ENCODE data around the gene LILRB4. TPM values are rescaled to one million over a fixed set of nuclear protein-coding genes. Genes with fewer than 3 reads are reported as not detected.
"Not testable (repeated sequence)": the region's sequence is repeated elsewhere in the genome, so short reads cannot be mapped to it uniquely, and the experiment has no call there.

The LILRB4 gene
- total RNA-seq, 2 donors from 2014 or later, result not detected

DNA sequence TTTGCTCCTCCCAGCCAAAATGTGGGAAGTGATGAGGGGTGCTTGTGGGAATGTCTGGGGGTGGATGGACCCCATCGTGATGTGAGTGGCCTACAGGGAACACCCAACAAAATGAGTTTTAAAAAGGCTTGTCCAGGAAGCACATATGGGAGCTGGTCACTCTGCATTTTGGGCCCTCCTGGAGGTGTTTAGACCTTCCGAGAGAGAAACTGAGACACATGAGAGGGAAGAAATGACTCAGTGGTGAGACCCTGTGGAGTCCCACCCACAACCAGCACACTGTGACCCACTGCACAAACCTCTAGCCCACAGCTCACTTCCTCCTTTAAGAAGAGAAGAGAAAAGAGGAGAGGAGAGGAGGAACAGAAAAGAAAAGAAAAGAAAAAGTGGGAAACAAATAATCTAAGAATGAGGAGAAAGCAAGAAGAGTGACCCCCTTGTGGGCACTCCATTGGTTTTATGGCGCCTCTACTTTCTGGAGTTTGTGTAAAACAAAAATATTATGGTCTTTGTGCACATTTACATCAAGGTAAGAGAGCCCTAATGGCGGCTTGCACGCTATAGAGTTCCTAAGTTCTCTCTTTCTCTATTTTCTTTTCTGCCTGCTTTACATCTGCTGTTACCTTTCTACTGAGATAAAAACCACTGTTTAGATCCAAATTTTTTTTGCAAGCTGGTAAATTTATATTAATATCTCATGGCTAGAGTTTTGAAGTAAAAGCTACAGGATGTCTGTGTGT lies 45.8 kb upstream of the LILRB4 start:
- Mint-ChIP-seq H3K4me3 (no peak overlapping the region), H3K4me1 (no peaks in the 10 kb centered on the region), H3K36me3 (ENCODE audit: low read depth) (no peaks in the 10 kb centered on the region), H3K27ac (no peak overlapping the region), H3K9me3 (peaks cover 79% of the 10 kb centered on the region), H3K27me3 (ENCODE audit: insufficient read depth) (no peaks in the 10 kb centered on the region)
- no peaks in the 10 kb centered on the region for H3K36me3 ChIP-seq (ENCODE audit: control insufficient read depth, insufficient read depth, low read length)
- DNase-seq, result no peak
- H3K4me3 ChIP-seq (ENCODE audit: low read length), result no peak overlapping the region
- H3K4me1 ChIP-seq (ENCODE audit: control insufficient read depth, insufficient read depth, low read length), result no peaks in the 10 kb centered on the region
- TF ChIP-seq, protein P1, sequence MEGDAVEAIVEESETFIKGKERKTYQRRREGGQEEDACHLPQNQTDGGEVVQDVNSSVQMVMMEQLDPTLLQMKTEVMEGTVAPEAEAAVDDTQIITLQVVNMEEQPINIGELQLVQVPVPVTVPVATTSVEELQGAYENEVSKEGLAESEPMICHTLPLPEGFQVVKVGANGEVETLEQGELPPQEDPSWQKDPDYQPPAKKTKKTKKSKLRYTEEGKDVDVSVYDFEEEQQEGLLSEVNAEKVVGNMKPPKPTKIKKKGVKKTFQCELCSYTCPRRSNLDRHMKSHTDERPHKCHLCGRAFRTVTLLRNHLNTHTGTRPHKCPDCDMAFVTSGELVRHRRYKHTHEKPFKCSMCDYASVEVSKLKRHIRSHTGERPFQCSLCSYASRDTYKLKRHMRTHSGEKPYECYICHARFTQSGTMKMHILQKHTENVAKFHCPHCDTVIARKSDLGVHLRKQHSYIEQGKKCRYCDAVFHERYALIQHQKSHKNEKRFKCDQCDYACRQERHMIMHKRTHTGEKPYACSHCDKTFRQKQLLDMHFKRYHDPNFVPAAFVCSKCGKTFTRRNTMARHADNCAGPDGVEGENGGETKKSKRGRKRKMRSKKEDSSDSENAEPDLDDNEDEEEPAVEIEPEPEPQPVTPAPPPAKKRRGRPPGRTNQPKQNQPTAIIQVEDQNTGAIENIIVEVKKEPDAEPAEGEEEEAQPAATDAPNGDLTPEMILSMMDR (conservative IDR thresholded peaks at IDR 0.05), result no peak
- H3K9ac ChIP-seq (ENCODE audit: extremely low read depth, low read length, poor library complexity, severe bottlenecking), result no peak overlapping the region
- H3K9me3 ChIP-seq (ENCODE audit: control insufficient read depth, low read length), result peaks cover 74% of the 10 kb centered on the region
- WGBS, 2 experiments (ENCODE audit: insufficient coverage in 1 of 2, insufficient read length in 1 of 2), result 28 to 34% methylated on average over 4 to 5 of the region's 5 CpGs
- H3K27ac ChIP-seq (ENCODE audit: low read depth, low read length), result no peak overlapping the region
- H3K27me3 ChIP-seq (ENCODE audit: control insufficient read depth, insufficient read depth, low read length, poor library complexity, severe bottlenecking), result no peaks in the 10 kb centered on the region

DNA sequence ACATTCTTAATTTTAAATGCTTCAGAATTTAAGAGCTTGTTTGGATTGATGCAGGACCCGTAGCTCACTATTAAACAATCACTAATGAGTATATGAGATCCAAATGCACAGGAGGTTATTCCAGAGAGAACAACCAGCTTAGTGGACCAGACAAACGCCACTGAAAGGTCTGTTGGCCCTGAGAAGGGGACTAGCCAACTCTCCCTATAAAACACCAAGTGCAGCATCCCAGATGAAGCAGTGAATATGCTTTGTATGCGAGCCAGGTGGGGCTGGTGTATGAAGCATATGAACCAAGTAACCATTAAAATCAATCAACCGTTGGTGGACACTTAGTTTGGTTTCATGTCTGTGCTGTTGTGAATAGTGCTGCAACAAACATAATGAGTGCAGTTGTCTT lies 42.3 kb upstream of the LILRB4 start:
- Histone ChIP-seq H3K4me1 (ENCODE audit: control insufficient read depth, insufficient read depth, low read length) (no peaks in the 10 kb centered on the region), H3K36me3 (ENCODE audit: control insufficient read depth, insufficient read depth, low read length) (no peaks in the 10 kb centered on the region), H3K27me3 (ENCODE audit: control insufficient read depth, insufficient read depth, low read length, poor library complexity, severe bottlenecking) (no peaks in the 10 kb centered on the region), H3K4me3 (ENCODE audit: low read length) (no peak overlapping the region), H3K9ac (ENCODE audit: extremely low read depth, low read length, poor library complexity, severe bottlenecking) (no peak overlapping the region), H3K9me3 (ENCODE audit: control insufficient read depth, low read length) (peaks cover 61% of the 10 kb centered on the region), H3K27ac (ENCODE audit: low read depth, low read length) (no peak overlapping the region)
- WGBS, 2 experiments (ENCODE audit: insufficient coverage in 1 of 2, insufficient read length in 1 of 2), result 67 to 80% methylated on average over 1 to 4 of the region's 4 CpGs
- H3K27me3 Mint-ChIP-seq (ENCODE audit: insufficient read depth), result no peaks in the 10 kb centered on the region
- H3K9me3 Mint-ChIP-seq, result peaks cover 76% of the 10 kb centered on the region
- DNase-seq, result no peak
- no peak overlapping the region for H3K4me3 Mint-ChIP-seq
- H3K36me3 Mint-ChIP-seq (ENCODE audit: low read depth), result no peaks in the 10 kb centered on the region
- TF ChIP-seq, protein P1 (conservative IDR thresholded peaks at IDR 0.05), result no peak
- no peak overlapping the region for H3K27ac Mint-ChIP-seq
- H3K4me1 Mint-ChIP-seq, result no peaks in the 10 kb centered on the region

DNA sequence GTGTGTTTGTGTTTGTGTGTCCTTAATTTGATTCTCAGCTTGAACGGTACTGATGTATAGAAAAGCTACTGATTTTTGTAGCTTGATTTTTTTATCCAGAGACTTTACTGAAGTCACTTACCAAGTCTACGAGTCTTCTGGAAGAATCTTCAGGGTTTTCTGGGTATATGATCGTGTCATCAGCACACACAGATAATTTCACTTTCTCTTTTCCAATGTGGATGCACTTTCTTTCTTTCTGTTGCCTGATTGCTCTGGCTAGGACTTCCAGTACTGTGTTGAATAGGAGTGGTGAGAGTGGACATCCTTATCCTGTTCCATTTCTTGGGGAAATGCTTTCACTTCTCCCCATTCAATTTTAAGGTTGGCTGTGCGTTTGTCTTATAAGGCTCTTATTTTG lies 40.4 kb upstream of the LILRB4 start:
- Histone ChIP-seq H3K4me3 (ENCODE audit: low read length) (no peak overlapping the region), H3K27ac (ENCODE audit: low read depth, low read length) (no peak overlapping the region), H3K27me3 (ENCODE audit: control insufficient read depth, insufficient read depth, low read length, poor library complexity, severe bottlenecking) (no peaks in the 10 kb centered on the region), H3K36me3 (ENCODE audit: control insufficient read depth, insufficient read depth, low read length) (no peaks in the 10 kb centered on the region), H3K4me1 (ENCODE audit: control insufficient read depth, insufficient read depth, low read length) (no peaks in the 10 kb centered on the region), H3K9me3 (ENCODE audit: control insufficient read depth, low read length) (peaks cover 57% of the 10 kb centered on the region), H3K9ac (ENCODE audit: extremely low read depth, low read length, poor library complexity, severe bottlenecking) (no peak overlapping the region)
- TF ChIP-seq, protein P1 (conservative IDR thresholded peaks at IDR 0.05), result no peak
- H3K27me3 Mint-ChIP-seq (ENCODE audit: insufficient read depth), result no peaks in the 10 kb centered on the region
- no peak for DNase-seq
- H3K9me3 Mint-ChIP-seq, result peaks cover 77% of the 10 kb centered on the region
- no peak overlapping the region for H3K4me3 Mint-ChIP-seq
- WGBS, 2 experiments (ENCODE audit: insufficient coverage in 1 of 2, insufficient read length in 1 of 2), result 37 to 60% methylated on average over 2 to 4 of the region's 4 CpGs
- H3K4me1 Mint-ChIP-seq, result no peaks in the 10 kb centered on the region
- H3K27ac Mint-ChIP-seq, result no peak overlapping the region
- H3K36me3 Mint-ChIP-seq (ENCODE audit: low read depth), result peaks cover 2% of the 10 kb centered on the region

DNA sequence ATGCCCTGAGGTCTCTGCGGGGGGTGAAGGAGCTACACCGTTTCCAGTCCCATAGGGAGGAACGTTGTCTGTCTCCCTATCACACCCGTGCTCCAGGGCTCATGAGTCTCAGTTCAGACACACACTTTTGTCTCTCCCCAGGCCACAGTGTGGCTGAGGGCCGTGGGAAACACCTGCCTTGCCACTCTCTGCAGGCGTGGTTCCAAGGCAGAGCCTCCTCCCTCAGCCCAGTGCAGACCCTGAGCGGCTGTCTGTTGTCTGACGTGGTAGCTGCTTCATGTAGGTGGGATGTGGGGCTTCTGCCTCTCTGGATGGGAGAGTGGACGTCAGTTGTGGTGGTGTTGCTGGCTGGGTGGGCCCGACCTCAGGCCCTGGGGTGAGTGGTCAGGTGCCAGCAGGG lies 38.6 kb upstream of the LILRB4 start:
- 78% methylated on average over 5 of the region's 10 CpGs; no CpG with 5 or more reads in 1 of the 2 experiments for WGBS, 2 experiments (ENCODE audit: insufficient coverage in 1 of 2, insufficient read length in 1 of 2)
- not testable (repeated sequence) for H3K4me1 Mint-ChIP-seq; H3K36me3 ChIP-seq (ENCODE audit: control insufficient read depth, insufficient read depth, low read length); H3K4me3 ChIP-seq (ENCODE audit: low read length); H3K27me3 ChIP-seq (ENCODE audit: control insufficient read depth, insufficient read depth, low read length, poor library complexity, severe bottlenecking); H3K4me3 Mint-ChIP-seq; H3K27ac ChIP-seq (ENCODE audit: low read depth, low read length); H3K27me3 Mint-ChIP-seq (ENCODE audit: insufficient read depth); H3K4me1 ChIP-seq (ENCODE audit: control insufficient read depth, insufficient read depth, low read length); H3K27ac Mint-ChIP-seq; DNase-seq; H3K36me3 Mint-ChIP-seq (ENCODE audit: low read depth); H3K9ac ChIP-seq (ENCODE audit: extremely low read depth, low read length, poor library complexity, severe bottlenecking)
- H3K9me3 ChIP-seq (ENCODE audit: control insufficient read depth, low read length), result peaks cover 64% of the 10 kb centered on the region
- H3K9me3 Mint-ChIP-seq, result peaks cover 84% of the 10 kb centered on the region

DNA sequence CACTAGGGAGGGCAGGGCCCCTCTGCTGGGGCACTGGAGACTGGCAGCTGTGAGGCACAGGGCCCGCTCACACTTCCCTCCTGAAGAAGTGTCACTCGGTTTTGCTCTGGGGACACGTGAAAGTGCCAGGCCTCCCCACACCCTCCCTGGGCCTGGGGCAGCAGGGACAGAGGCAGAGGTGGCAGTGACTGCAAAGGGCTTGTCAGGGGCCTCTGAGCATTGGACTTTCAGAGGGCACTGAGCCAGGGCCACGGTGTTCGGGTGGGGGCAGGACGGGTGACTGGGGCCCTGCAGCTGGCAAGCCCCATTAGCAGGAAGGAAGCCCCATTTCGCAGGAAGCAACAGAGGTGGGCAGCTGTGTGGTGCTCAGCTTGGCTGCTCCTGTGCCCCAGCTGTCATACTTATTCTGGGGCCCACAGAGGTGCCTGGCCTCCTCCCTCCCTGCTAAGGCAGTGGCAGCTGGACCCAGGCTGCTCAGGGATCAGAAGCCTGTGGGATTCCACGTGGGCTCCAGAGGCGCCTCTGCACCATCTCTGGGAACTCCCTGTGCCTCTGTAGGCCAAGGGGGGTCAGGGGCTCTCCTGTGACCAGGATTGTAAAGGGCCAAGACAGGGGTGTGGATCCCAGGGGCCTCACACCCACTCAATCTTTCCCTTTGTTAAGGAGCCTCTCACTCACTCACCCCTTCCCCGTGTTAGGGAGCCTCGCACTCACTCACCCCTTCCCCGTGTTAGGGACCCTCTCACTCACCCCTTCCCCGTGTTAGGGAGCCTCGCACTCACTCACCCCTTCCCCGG lies 37.7 kb upstream of the LILRB4 start:
- not testable (repeated sequence) for H3K36me3 ChIP-seq (ENCODE audit: control insufficient read depth, insufficient read depth, low read length); H3K27ac ChIP-seq (ENCODE audit: low read depth, low read length); H3K9ac ChIP-seq (ENCODE audit: extremely low read depth, low read length, poor library complexity, severe bottlenecking); H3K27me3 ChIP-seq (ENCODE audit: control insufficient read depth, insufficient read depth, low read length, poor library complexity, severe bottlenecking); H3K27ac Mint-ChIP-seq; H3K36me3 Mint-ChIP-seq (ENCODE audit: low read depth); H3K27me3 Mint-ChIP-seq (ENCODE audit: insufficient read depth); H3K4me3 ChIP-seq (ENCODE audit: low read length); H3K4me3 Mint-ChIP-seq; H3K4me1 ChIP-seq (ENCODE audit: control insufficient read depth, insufficient read depth, low read length); H3K4me1 Mint-ChIP-seq; DNase-seq
- peaks cover 68% of the 10 kb centered on the region for H3K9me3 ChIP-seq (ENCODE audit: control insufficient read depth, low read length)
- WGBS, 2 experiments (ENCODE audit: insufficient coverage in 1 of 2, insufficient read length in 1 of 2), result 64 to 100% methylated on average over 2 to 9 of the region's 15 CpGs
- H3K9me3 Mint-ChIP-seq, result peaks cover 89% of the 10 kb centered on the region

Data from endodermal cell (in vitro differentiated cells).